Small intestine (tissue), 7 donors: ENCODE data around the gene SLC25A42. TPM values are rescaled to one million over a fixed set of nuclear protein-coding genes. Genes with fewer than 3 reads are reported as not detected.

Experiments used
- DNase-seq, 2 donors: peaks; one replicate each; pipeline versions ENCODE4 v3.0.0 to v3.0.0-alpha.2; 2013
- FAIRE-seq: peaks from 2 replicates; lab custom pipeline; 2012; peaks lifted over from hg19 to GRCh38; lab: Jason Lieb, UNC
- H3K27ac ChIP-seq, 3 donors: one replicate each; pipeline ENCODE4 v1.5.1; 2013; ENCODE audit warnings: low read length in 2 of 3, mild to moderate bottlenecking in 2 of 3, control low read depth in 1 of 3, inconsistent platforms in 1 of 3, low read depth in 1 of 3, moderate library complexity in 1 of 3
- H3K27me3 ChIP-seq, 3 donors: one replicate each; pipeline ENCODE4 v1.6.1; 2013; ENCODE audit warnings: low read length in 3 of 3, inconsistent platforms in 1 of 3; ENCODE audit not compliant: control insufficient read depth in 3 of 3, insufficient read depth in 3 of 3
- H3K36me3 ChIP-seq, 3 donors: one replicate each; pipeline ENCODE4 v1.6.1; 2013; ENCODE audit warnings: low read length in 3 of 3, inconsistent platforms in 1 of 3, low read depth in 1 of 3, mild to moderate bottlenecking in 1 of 3, moderate library complexity in 1 of 3; ENCODE audit not compliant: control insufficient read depth in 3 of 3, insufficient read depth in 2 of 3
- H3K4me1 ChIP-seq, 3 donors: one replicate each; pipeline ENCODE4 v1.6.1; 2013; ENCODE audit warnings: low read length in 2 of 3, inconsistent platforms in 1 of 3, low read depth in 1 of 3, mild to moderate bottlenecking in 1 of 3, moderate library complexity in 1 of 3; ENCODE audit not compliant: control insufficient read depth in 3 of 3, insufficient read depth in 2 of 3
- H3K4me3 ChIP-seq, 3 donors: one replicate each; pipeline ENCODE4 v1.5.1; 2013; ENCODE audit warnings: low read length in 3 of 3, control low read depth in 1 of 3, inconsistent platforms in 1 of 3, low read depth in 1 of 3, mild to moderate bottlenecking in 1 of 3, moderate library complexity in 1 of 3
- H3K9me3 ChIP-seq, 2 donors: one replicate each; pipeline ENCODE4 v1.6.1; 2013; ENCODE audit warnings: low read depth in 1 of 2, low read length in 1 of 2; ENCODE audit not compliant: control insufficient read depth in 2 of 2, insufficient read depth in 1 of 2
- WGBS, 3 donors: extraction: QIAGEN DNeasy Blood & Tissue Kit; methylation state at CpG; one replicate each; pipeline ENCODE4 v1.1.7; 2013; 5-methylcytosine and 5-hydroxymethylcytosine counted together
- polyA plus RNA-seq, 4 donors: library from polyadenylated mRNA; stranded (reverse) in 3 of 4; unstranded in 1 of 4; fragments of 200-250 nt in 3 of 4; fragments of 120-200 nt in 1 of 4; gene quantifications; one replicate each; pipeline versions ENCODE4 v1.2.1 to v1.2.3, GENCODE V29; 2013
- donor health status: healthy with polysubstance abuse.
- donor health status: control.
- donor health status: control.
- donor health status: Bipolar disorder and iron deficiency.
- donor health status: healthy.

SLC25A42 gene
- polyA plus RNA-seq, 4 donors = 5.6 to 19.6 (median 9.4) TPM

- Histone ChIP-seq H3K27me3 (no peaks in the 10 kb centered on the region), H3K9me3 (no peaks in the 10 kb centered on the region), H3K4me3 (no peak overlapping the region), H3K4me1 (peaks cover 0 to 21% (median 3%) of the 10 kb centered on the region in 3 donors), H3K36me3 (peaks cover 0 to 4% (median 0%) of the 10 kb centered on the region in 3 donors), H3K27ac (no peak overlapping the region)
- FAIRE-seq (no peak), DNase-seq (no peak)
- 75 to 82% (median 75%) methylated on average over 11 of the region's 11 CpGs for WGBS, 3 donors
Measured at GRCh38 chr19:19067276-19068072, 3.7 kb downstream of the SLC25A42 start.

GRCh38 chr19:19068659-19069654, 5.2 kb downstream of the SLC25A42 start:
- FAIRE-seq (no peak), DNase-seq (no peak)
- Histone ChIP-seq H3K27ac (peak overlapping the region in 1 of 3 donors; percentile 19), H3K4me1 (peaks cover 0 to 15% (median 0%) of the 10 kb centered on the region in 3 donors), H3K9me3 (no peaks in the 10 kb centered on the region), H3K4me3 (no peak overlapping the region), H3K27me3 (no peaks in the 10 kb centered on the region), H3K36me3 (peaks cover 0 to 2% (median 0%) of the 10 kb centered on the region in 3 donors)
- 74 to 84% (median 83%) methylated on average over 11 of the region's 11 CpGs for WGBS, 3 donors

GRCh38 chr19:19071897-19072296, 8.1 kb downstream of the SLC25A42 start:
- FAIRE-seq (no peak), DNase-seq (no peak)
- Histone ChIP-seq H3K4me3 (no peak overlapping the region), H3K4me1 (peaks cover 0 to 5% (median 0%) of the 10 kb centered on the region in 3 donors), H3K27me3 (no peaks in the 10 kb centered on the region), H3K9me3 (no peaks in the 10 kb centered on the region), H3K36me3 (peaks cover 0 to 13% (median 0%) of the 10 kb centered on the region in 3 donors), H3K27ac (no peak overlapping the region)
- 94 to 97% (median 94%) methylated on average over 8 of the region's 8 CpGs for whole genome bisulfite sequencing, 3 donors

- FAIRE-seq (no peak), DNase-seq (peak in 1 of 2 donors; percentile 27)
- WGBS, 3 donors = 38 to 55% (median 46%) methylated on average over 13 of the region's 13 CpGs
Measured at GRCh38 chr19:19074196-19074882, 10.5 kb downstream of the SLC25A42 start.

GRCh38 chr19:19075126-19075525, 11.3 kb downstream of the SLC25A42 start:
- Histone ChIP-seq H3K4me1 (peaks cover 0 to 5% (median 0%) of the 10 kb centered on the region in 3 donors), H3K27me3 (no peaks in the 10 kb centered on the region), H3K9me3 (no peaks in the 10 kb centered on the region), H3K36me3 (peaks cover 0 to 21% (median 0%) of the 10 kb centered on the region in 3 donors), H3K4me3 (no peak overlapping the region), H3K27ac (no peak overlapping the region)
- DNase-seq (no peak), FAIRE-seq (no peak)
- WGBS, 3 donors = 95 to 97% (median 95%) methylated on average over 8 of the region's 8 CpGs

More at GRCh38 chr19:19074196-19074882, 10.5 kb downstream of the SLC25A42 start:
- Histone ChIP-seq H3K4me1 (peaks cover 0 to 5% (median 0%) of the 10 kb centered on the region in 3 donors), H3K36me3 (peaks cover 0 to 15% (median 0%) of the 10 kb centered on the region in 3 donors), H3K9me3 (no peaks in the 10 kb centered on the region), H3K27ac (no peak overlapping the region), H3K27me3 (no peaks in the 10 kb centered on the region), H3K4me3 (no peak overlapping the region)

GRCh38 chr19:19076476-19076875, 12.7 kb downstream of the SLC25A42 start:
- FAIRE-seq (no peak), DNase-seq (no peak)
- no peak overlapping the region for H3K4me3 ChIP-seq
- H3K4me1 ChIP-seq = peaks cover 0 to 5% (median 0%) of the 10 kb centered on the region in 3 donors
- WGBS, 3 donors = 80 to 100% (median 100%) methylated on average over 1 of the region's 1 CpG
- no peaks in the 10 kb centered on the region for H3K9me3 ChIP-seq
- no peak overlapping the region for H3K27ac ChIP-seq
- peaks cover 0 to 19% (median 0%) of the 10 kb centered on the region in 3 donors for H3K36me3 ChIP-seq
- H3K27me3 ChIP-seq = no peaks in the 10 kb centered on the region

GRCh38 chr19:19077103-19077502, 13.3 kb downstream of the SLC25A42 start:
- FAIRE-seq (no peak), DNase-seq (no peak)
- H3K4me3 ChIP-seq = no peak overlapping the region
- H3K27ac ChIP-seq = no peak overlapping the region
- H3K36me3 ChIP-seq = peaks cover 0 to 19% (median 0%) of the 10 kb centered on the region in 3 donors
- H3K27me3 ChIP-seq = no peaks in the 10 kb centered on the region
- 90 to 98% (median 94%) methylated on average over 7 of the region's 7 CpGs for WGBS, 3 donors
- no peaks in the 10 kb centered on the region for H3K9me3 ChIP-seq
- H3K4me1 ChIP-seq = peaks cover 0 to 5% (median 0%) of the 10 kb centered on the region in 3 donors
